B cell (primary cell): ENCODE results near the gene EME1. TPM values are rescaled to one million over a fixed set of nuclear protein-coding genes. Genes with fewer than 3 reads are reported as not detected.

ENCODE experiments used
- ATAC-seq: fragments of 200-7000 bp; cut with Tn5 transposase; one replicate; pipeline ENCODE4 v1.10.0; 2021; ENCODE audit warnings: low read depth, mild to moderate bottlenecking, moderate number of reproducible peaks, moderate library complexity
- CTCF ChIA-PET: fragments of 350-600 bp; sonication (Branson Sonifier 250); formaldehyde crosslinking; loops from one replicate; lab custom pipeline; 2021; ENCODE audit warnings: antibody characterized with exemption, inconsistent platforms; lab: Charles Lee
- POLR2A ChIA-PET: fragments of 350-600 bp; sonication (Branson Sonifier 250); formaldehyde crosslinking; loops from one replicate; lab custom pipeline; 2021; ENCODE audit warnings: antibody characterized with exemption; lab: Charles Lee
- DNase-seq: peaks from one replicate; pipeline ENCODE4 v3.0.0; 2013
- H2AFZ ChIP-seq: 2 replicates; pipeline ENCODE4 v1.6.1; 2012; ENCODE audit warnings: mild to moderate bottlenecking, low read depth, low read length; ENCODE audit not compliant: insufficient read depth, poor library complexity, severe bottlenecking
- H3K27ac ChIP-seq, 2 donors: 1 replicate in 1 of 2; 2 replicates in 1 of 2; pipeline ENCODE4 v1.5.1; 2012 to 2013; ENCODE audit warnings: low read length in 2 of 2, mild to moderate bottlenecking in 2 of 2, moderate library complexity in 1 of 2
- H3K27me3 ChIP-seq, 4 experiments: fragments of 200-600 bp in 1 of 4; sonication (generic) in 1 of 4; replicated peaks in 1 of 4; 1 replicate in 2 of 4; 2 replicates in 2 of 4; pipeline versions ENCODE4 v1.6.1 to v1.7.0; 2013 to 2016; ENCODE audit warnings: low read length in 3 of 4, mild to moderate bottlenecking in 2 of 4, mixed read lengths in 1 of 4, moderate library complexity in 1 of 4; ENCODE audit not compliant: insufficient read depth in 4 of 4, control insufficient read depth in 3 of 4; ENCODE audit errors: control extremely low read depth in 1 of 4
- H3K36me3 ChIP-seq, 2 experiments: replicated peaks in 1 of 2; 1 replicate in 1 of 2; 2 replicates in 1 of 2; pipeline versions ENCODE4 v1.6.1 to v1.7.1; 2013; ENCODE audit warnings: low read length in 1 of 2; ENCODE audit not compliant: insufficient read depth in 2 of 2, control insufficient read depth in 1 of 2; ENCODE audit errors: control extremely low read depth in 1 of 2, extremely low read depth in 1 of 2
- H3K4me1 ChIP-seq, 2 donors: fragments of 200-600 bp in 1 of 2; sonication (generic) in 1 of 2; 1 replicate in 1 of 2; 2 replicates in 1 of 2; pipeline versions ENCODE4 v1.5.1 to v1.6.1; 2013 to 2017; ENCODE audit warnings: low read length in 2 of 2; ENCODE audit not compliant: control insufficient read depth in 2 of 2, insufficient read depth in 2 of 2
- H3K4me2 ChIP-seq: replicated peaks from 2 replicates; pipeline ENCODE3; 2012; ENCODE audit warnings: mild to moderate bottlenecking, low read depth, low read length; ENCODE audit not compliant: poor library complexity, severe bottlenecking
- H3K4me3 ChIP-seq, 5 experiments: fragments of 200-600 bp in 1 of 5; sonication (generic) in 1 of 5; 1 replicate in 3 of 5; 2 replicates in 2 of 5; pipeline versions ENCODE4 v1.5.1 to v1.7.0; 2011 to 2016; ENCODE audit warnings: low read length in 4 of 5, mild to moderate bottlenecking in 4 of 5, low read depth in 2 of 5, control low read depth in 1 of 5, moderate library complexity in 1 of 5; ENCODE audit not compliant: insufficient read depth in 1 of 5; ENCODE audit errors: control extremely low read depth in 1 of 5, extremely low read depth in 1 of 5
- H3K79me2 ChIP-seq: fragments of 200-600 bp; sonication (generic); one replicate; pipeline ENCODE4 v1.6.0; 2016; ENCODE audit warnings: low read length; ENCODE audit not compliant: control insufficient read depth, insufficient read depth
- H3K9ac ChIP-seq: fragments of 200-600 bp; sonication (generic); 2 replicates; pipeline ENCODE4 v1.6.1; 2017; ENCODE audit warnings: mild to moderate bottlenecking, low read length, moderate library complexity
- H3K9me3 ChIP-seq, 3 donors: one replicate each; pipeline versions ENCODE4 v1.6.1 to v1.7.1; 2013; ENCODE audit warnings: low read length in 2 of 3; ENCODE audit not compliant: control insufficient read depth in 2 of 3, insufficient read depth in 1 of 3; ENCODE audit errors: control extremely low read depth in 1 of 3
- H4K20me1 ChIP-seq: 2 replicates; pipeline ENCODE4 v1.6.0; 2012; ENCODE audit warnings: mild to moderate bottlenecking, low read length; ENCODE audit not compliant: insufficient read depth, control insufficient read depth, poor library complexity, severe bottlenecking
- H3K27ac Mint-ChIP-seq: one replicate; pipeline ENCODE4 v1.8.0; 2021; ENCODE audit warnings: mixed read lengths
- H3K27me3 Mint-ChIP-seq: one replicate; pipeline ENCODE4 v1.8.0; 2021; ENCODE audit warnings: mixed read lengths
- H3K4me1 Mint-ChIP-seq: one replicate; pipeline ENCODE4 v1.8.0; 2021; ENCODE audit warnings: mixed read lengths
- H3K4me3 Mint-ChIP-seq: one replicate; pipeline ENCODE4 v1.8.0; 2021; ENCODE audit warnings: mixed read lengths
- H3K9me3 Mint-ChIP-seq: one replicate; pipeline ENCODE4 v1.8.0; 2022; ENCODE audit warnings: mixed read lengths; ENCODE audit not compliant: insufficient read depth
- EZH2 ChIP-seq: IDR thresholded peaks from 2 replicates; pipeline ENCODE4 v1.6.1; 2012; ENCODE audit warnings: borderline replicate concordance, low read depth, mild to moderate bottlenecking, moderate library complexity, low read length; ENCODE audit not compliant: insufficient read depth, poor library complexity, severe bottlenecking
- WGBS: methylation state at CpG from one replicate; pipeline ENCODE4 v1.1.5; 2013; ENCODE audit warnings: missing lambda C conversion rate; ENCODE audit not compliant: insufficient coverage; 5-methylcytosine and 5-hydroxymethylcytosine counted together
- intact Hi-C: fragments of 100-400 bp; cut with micrococcal nuclease; formaldehyde crosslinking; loops from one replicate; pipeline ENCODE4 v1.10.0; 2022
- polyA plus RNA-seq: library from polyadenylated mRNA; depleted of rRNA; stranded (reverse); fragments of >200 nt; gene quantifications from 2 replicates; pipeline ENCODE4 v1.2.3, GENCODE V29; 2012
- total RNA-seq, 2 donors: library from RNA; stranded (reverse); fragments of 120-200 nt in 1 of 2; gene quantifications; 1 replicate in 1 of 2; 2 replicates in 1 of 2; pipeline versions ENCODE4 v1.2.3 to v1.2.4, GENCODE V29; 2013 to 2022
- TF ChIP-seq, protein P1 (sequence below): fragments of 200-600 bp; IDR thresholded peaks from one replicate; pipeline ENCODE4 v1.8.0; 2022; ENCODE audit warnings: antibody characterized with exemption, mild to moderate bottlenecking

The EME1 gene
- total and polyA plus RNA-seq, 2 donors (not counting 1 experiment from before 2014, with no cell fraction given): 1.6 to 2.3 TPM

DNA sequence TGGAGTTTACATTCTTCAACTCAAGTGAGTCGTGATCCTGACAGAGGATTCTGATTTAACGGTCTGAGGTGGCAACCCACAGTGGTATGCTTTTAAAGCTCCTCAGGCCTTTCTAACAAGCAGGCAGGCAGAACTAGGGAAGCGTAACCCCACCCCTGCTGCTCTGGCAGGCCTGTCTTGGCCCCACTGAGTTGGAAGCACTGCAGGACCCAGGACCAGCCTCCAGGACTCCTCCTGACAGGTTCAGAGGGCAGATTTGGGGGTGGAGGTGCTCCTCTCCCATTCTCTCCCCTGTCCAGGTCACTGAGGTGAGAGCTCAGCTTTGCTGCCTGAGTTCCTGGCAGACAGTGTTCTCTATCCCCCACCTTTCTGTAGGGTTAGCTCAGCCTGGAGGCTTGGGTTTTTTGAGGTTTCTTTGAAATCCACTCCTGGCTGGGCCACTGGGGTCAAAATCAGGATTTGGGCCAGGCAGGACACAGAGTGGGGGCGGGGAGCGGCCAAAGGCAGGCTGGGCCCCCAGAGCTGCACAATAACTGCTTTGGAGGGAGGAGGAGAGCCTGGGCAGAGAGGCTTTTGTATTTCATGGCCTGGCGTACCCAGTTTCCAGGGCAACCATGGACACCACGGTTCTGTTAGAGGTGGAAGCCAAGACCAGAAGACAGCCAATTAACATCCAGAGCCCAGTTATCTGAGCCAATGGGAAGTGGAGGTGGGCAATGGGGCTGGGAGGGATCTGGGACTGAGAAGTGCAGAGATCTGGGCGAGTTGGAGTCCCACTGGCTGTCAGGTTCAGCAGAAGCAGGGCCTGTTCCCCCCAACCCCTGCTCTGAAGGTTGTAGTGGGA lies 9.6 kb upstream of the EME1 start:
- Histone ChIP-seq H3K36me3 (peaks cover 0 to 52% of the 10 kb centered on the region in 2 experiments), H3K4me1 (peaks cover 5 to 8% of the 10 kb centered on the region in 2 donors), H3K4me3 (no peak overlapping the region), H2AFZ (no peak overlapping the region), H3K27me3 (no peaks in the 10 kb centered on the region), H3K9ac (no peak overlapping the region), H3K4me2 (no peak overlapping the region), H4K20me1 (peaks cover 42% of the 10 kb centered on the region), H3K79me2 (peaks cover 4% of the 10 kb centered on the region), H3K27ac (no peak overlapping the region), H3K9me3 (no peaks in the 10 kb centered on the region)
- H3K4me3 Mint-ChIP-seq: no peak overlapping the region
- H3K27ac Mint-ChIP-seq: no peak overlapping the region
- ChIA-PET CTCF (interaction anchor here (0.7 to 5.0 kb wide), 11 partner anchors 9 to 141 kb away, joined by 3 to 43 read pairs (median 18); partner anchors contain the start of genes EME1, LRRC59, MRPL27 and RSAD1), POLR2A (no interaction called here)
- WGBS: 87% methylated on average over 7 of the region's 8 CpGs
- TF ChIP-seq EZH2: no peak
- TF ChIP-seq, protein P1, sequence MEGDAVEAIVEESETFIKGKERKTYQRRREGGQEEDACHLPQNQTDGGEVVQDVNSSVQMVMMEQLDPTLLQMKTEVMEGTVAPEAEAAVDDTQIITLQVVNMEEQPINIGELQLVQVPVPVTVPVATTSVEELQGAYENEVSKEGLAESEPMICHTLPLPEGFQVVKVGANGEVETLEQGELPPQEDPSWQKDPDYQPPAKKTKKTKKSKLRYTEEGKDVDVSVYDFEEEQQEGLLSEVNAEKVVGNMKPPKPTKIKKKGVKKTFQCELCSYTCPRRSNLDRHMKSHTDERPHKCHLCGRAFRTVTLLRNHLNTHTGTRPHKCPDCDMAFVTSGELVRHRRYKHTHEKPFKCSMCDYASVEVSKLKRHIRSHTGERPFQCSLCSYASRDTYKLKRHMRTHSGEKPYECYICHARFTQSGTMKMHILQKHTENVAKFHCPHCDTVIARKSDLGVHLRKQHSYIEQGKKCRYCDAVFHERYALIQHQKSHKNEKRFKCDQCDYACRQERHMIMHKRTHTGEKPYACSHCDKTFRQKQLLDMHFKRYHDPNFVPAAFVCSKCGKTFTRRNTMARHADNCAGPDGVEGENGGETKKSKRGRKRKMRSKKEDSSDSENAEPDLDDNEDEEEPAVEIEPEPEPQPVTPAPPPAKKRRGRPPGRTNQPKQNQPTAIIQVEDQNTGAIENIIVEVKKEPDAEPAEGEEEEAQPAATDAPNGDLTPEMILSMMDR: no peak
- ATAC-seq (no peak), DNase-seq (no peak)
- no peaks in the 10 kb centered on the region for H3K9me3 Mint-ChIP-seq
- peaks cover 8% of the 10 kb centered on the region for H3K4me1 Mint-ChIP-seq
- intact Hi-C loops: loop anchor here (2.0 kb wide), 1 partner anchor 17 kb away; the partner anchor contains the start of gene XYLT2
- H3K27me3 Mint-ChIP-seq: no peaks in the 10 kb centered on the region

DNA sequence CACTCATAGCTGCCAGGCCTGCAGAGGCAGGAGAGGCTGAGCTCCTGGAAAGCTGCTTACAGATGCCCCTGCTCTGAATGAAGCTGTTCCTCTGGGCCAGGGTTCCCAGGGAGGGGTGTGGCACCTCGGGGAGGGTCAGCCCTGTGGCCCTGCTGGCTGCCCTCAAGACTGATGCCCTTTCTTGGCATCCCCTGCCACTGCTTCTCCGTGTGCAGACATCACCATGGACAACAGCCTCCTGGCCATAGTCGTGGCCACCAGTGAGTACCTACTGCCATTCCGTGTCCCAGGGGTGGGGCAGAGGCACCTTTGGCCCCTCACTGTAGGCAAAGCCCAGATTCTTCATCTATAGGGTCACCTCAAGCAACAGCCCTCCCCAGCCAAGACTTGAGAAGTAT lies 9.0 kb upstream of the EME1 start:
- TF ChIP-seq, protein P1: no peak
- TF ChIP-seq EZH2: no peak
- H3K27me3 Mint-ChIP-seq: no peaks in the 10 kb centered on the region
- intact Hi-C loops: no loop called here
- H3K9me3 Mint-ChIP-seq: no peaks in the 10 kb centered on the region
- ATAC-seq (no peak), DNase-seq (no peak)
- H3K4me3 ChIP-seq: no peak overlapping the region
- CTCF ChIA-PET: interaction anchor here (4.6 to 5.0 kb wide), 2 partner anchors 34 to 115 kb away, joined by 34 to 43 read pairs; partner anchors contain the start of genes LRRC59 and RSAD1
- H3K4me3 Mint-ChIP-seq: no peak overlapping the region
- H3K27me3 ChIP-seq: no peaks in the 10 kb centered on the region
- no peak overlapping the region for H3K27ac ChIP-seq
- no peaks in the 10 kb centered on the region for H3K9me3 ChIP-seq
- H3K9ac ChIP-seq: no peak overlapping the region
- peaks cover 0 to 52% of the 10 kb centered on the region in 2 experiments for H3K36me3 ChIP-seq
- H3K4me2 ChIP-seq: no peak overlapping the region
- peaks cover 46% of the 10 kb centered on the region for H4K20me1 ChIP-seq
- H3K4me1 ChIP-seq: peaks cover 5 to 8% of the 10 kb centered on the region in 2 donors
- no peak overlapping the region for H3K27ac Mint-ChIP-seq
- WGBS: 90% methylated on average over 4 of the region's 4 CpGs
- no peak overlapping the region for H2AFZ ChIP-seq
- H3K4me1 Mint-ChIP-seq: peaks cover 8% of the 10 kb centered on the region
- peaks cover 4% of the 10 kb centered on the region for H3K79me2 ChIP-seq
- POLR2A ChIA-PET: no interaction called here
